Sigmoid colon (tissue), 4 donors: ENCODE measurements around the gene NSFL1C.

ENCODE experiments used
- EP300 ChIP-seq, 4 donors: sonication (generic); formaldehyde crosslinking; IDR thresholded peaks; one replicate each; pipeline ENCODE4 v1.6.1; 2017; ENCODE audit warnings: antibody characterized with exemption in 4 of 4
- POLR2A ChIP-seq, 2 donors: fragments of 450-650 bp; IDR thresholded peaks; one replicate each; pipeline ENCODE4 v1.6.1; 2016; ENCODE audit warnings: antibody characterized with exemption in 2 of 2, mild to moderate bottlenecking in 2 of 2, moderate library complexity in 2 of 2
- TF ChIP-seq, protein P1 (sequence below), 4 experiments: fragments of 450-650 bp in 3 of 4; fragments of 200-600 bp in 1 of 4; IDR thresholded peaks; one replicate each; pipeline ENCODE4 v1.5.1; 2016 to 2019; ENCODE audit warnings: antibody characterized with exemption in 4 of 4, mild to moderate bottlenecking in 3 of 4, moderate library complexity in 2 of 4

DNA sequence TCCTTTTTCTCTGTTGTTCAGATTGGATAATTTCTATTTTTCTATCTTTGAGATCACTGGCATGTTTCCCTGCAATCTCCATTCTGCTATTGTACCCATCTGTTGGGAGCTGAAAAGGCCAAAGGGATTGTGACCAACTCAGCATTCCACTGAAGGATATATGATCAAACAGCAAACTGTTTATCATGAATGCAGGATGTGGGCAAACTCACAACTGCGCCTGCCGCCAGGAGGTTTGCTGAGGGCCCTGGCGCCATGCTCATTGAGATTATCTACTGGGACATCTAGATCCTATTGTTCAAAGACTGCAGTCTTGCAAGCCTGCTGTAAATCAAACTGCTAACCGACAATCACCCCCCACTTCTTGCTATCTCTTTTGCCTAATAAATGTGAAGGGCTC is 69.9 kb downstream of the NSFL1C start:
- TF ChIP-seq, protein P1, sequence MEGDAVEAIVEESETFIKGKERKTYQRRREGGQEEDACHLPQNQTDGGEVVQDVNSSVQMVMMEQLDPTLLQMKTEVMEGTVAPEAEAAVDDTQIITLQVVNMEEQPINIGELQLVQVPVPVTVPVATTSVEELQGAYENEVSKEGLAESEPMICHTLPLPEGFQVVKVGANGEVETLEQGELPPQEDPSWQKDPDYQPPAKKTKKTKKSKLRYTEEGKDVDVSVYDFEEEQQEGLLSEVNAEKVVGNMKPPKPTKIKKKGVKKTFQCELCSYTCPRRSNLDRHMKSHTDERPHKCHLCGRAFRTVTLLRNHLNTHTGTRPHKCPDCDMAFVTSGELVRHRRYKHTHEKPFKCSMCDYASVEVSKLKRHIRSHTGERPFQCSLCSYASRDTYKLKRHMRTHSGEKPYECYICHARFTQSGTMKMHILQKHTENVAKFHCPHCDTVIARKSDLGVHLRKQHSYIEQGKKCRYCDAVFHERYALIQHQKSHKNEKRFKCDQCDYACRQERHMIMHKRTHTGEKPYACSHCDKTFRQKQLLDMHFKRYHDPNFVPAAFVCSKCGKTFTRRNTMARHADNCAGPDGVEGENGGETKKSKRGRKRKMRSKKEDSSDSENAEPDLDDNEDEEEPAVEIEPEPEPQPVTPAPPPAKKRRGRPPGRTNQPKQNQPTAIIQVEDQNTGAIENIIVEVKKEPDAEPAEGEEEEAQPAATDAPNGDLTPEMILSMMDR (IDR thresholded peaks at IDR 0.05) = no peak
- TF ChIP-seq POLR2A (IDR thresholded peaks at IDR 0.05) (no peak), EP300 (IDR thresholded peaks at IDR 0.05) (no peak)
